KOPT-K1 (cell line): ENCODE data around the gene IL4.
"Not testable (repeated sequence)": the region's sequence is repeated elsewhere in the genome, so short reads cannot be mapped to it uniquely, and the experiment has no call there.

Experiments used
- H3K27ac ChIP-seq: fragments of 200-600 bp; sonication (generic); 2 replicates; pipeline ENCODE4 v1.5.1; 2016; ENCODE audit warnings: antibody characterized with exemption, mild to moderate bottlenecking, low read depth, low read length; ENCODE audit not compliant: poor library complexity, severe bottlenecking
- H3K36me3 ChIP-seq: fragments of 200-600 bp; sonication (generic); 2 replicates; pipeline ENCODE4 v1.5.1; 2017; ENCODE audit warnings: antibody characterized with exemption, mild to moderate bottlenecking, low read length, moderate library complexity; ENCODE audit not compliant: insufficient read depth
- H3K9me3 ChIP-seq: fragments of 200-600 bp; sonication (generic); 2 replicates; pipeline ENCODE4 v1.5.1; 2017; ENCODE audit warnings: antibody characterized with exemption, low read length, mild to moderate bottlenecking; ENCODE audit not compliant: insufficient read depth, poor library complexity, severe bottlenecking

IL4 gene

DNA sequence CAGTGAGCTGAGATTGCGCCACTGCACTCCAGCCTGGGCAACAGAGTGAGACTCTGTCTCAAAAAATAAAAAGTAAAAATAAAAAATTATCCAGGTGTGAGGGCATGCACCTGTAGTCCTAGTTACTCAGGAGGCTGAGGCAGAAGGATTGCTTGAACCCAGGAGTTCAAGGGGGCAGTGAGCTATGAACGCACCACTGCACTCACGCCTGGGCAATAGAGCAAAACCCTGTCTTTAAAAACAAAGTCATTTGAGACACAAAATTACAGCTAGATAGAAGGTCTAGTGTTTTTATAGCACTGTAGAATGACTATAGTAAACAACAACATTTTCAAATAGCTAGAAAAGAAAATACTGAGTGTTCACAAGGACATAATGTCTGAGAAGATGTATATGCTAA is 16.4 kb downstream of the IL4 start:
- peak overlapping the region; percentile 93 for H3K27ac ChIP-seq
- H3K36me3 ChIP-seq = peaks cover 2% of the 10 kb centered on the region; the same call in 1 of the 2 replicates
- no peaks in the 10 kb centered on the region for H3K9me3 ChIP-seq

DNA sequence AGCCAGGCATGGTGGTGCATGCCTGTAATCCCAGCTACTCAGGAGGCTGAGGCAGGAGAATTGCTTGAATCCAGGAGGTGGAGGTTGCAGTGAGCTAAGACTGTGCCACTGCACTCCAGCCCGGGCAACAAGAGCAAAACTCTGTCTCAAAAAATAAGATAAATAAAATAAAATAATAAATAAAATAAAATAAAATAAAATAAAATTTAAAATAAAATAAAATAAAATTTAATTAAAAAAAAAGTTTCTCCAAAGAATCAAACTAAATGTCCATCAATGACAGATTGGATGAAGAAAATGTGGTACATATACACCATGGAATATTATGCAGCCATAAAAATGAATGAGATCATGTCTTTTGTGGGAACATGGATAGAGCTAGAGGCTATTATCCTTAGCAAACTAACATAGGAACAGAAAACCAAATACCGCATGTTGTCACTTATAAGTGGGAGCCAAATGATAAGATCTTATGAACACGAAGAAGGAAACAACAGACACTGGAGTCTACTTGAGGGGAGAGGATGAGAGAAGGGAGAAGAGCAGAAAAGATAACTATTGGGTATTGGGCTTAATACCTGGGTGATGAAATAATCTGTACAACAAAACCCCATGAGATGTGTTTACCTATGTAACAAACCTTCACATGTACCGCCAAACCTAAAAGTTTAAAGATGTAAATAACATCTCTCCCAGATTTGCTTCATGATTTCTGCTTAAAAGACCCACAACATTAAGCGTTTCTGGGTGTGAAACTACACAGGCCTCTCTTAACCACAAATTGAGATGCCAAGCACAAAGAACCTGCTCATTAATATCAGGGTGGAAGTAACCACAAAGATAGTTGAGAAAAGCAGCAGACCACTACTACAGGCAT is 18.2 kb downstream of the IL4 start:
- H3K9me3 ChIP-seq = not testable (repeated sequence)
- Histone ChIP-seq H3K36me3 (peaks cover 12% of the 10 kb centered on the region), H3K27ac (peak overlapping the region; percentile 63)

DNA sequence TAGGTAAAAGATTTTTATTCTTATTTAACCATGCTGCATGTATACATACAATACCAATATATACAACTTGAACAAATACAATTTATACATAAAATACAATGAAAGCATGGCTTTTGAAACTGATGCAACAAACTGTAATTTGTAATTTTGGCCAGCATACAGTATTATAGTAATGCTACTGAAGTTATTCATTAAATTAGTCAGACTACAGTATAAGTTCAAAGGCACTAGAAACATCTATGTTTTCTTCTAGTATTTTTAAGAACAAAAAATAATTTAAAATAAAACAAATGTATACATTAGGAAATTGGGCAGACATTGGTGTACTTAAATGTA is 18.8 kb downstream of the IL4 start:
- H3K9me3 ChIP-seq = no peaks in the 10 kb centered on the region
- H3K36me3 ChIP-seq = peaks cover 18% of the 10 kb centered on the region
- H3K27ac ChIP-seq = peak overlapping the region; percentile 63

DNA sequence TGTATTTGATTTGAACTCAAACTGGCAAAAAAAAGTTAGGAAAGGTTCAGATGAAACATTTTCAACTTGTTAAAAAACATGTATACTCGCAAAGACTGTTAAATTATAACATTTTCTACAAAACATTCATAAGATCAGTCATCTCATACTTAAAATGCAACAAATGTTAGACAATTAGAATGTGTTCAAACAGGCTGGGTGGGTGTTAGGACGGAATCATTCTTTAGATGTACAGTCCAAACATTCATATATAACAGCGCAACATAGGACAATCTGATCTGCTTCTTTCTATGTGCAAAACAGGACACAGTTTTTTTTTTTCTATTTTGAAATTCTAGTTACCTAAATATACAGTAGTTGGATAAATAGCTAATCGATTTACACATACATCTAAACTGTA is 22.2 kb downstream of the IL4 start:
- H3K9me3 ChIP-seq = no peaks in the 10 kb centered on the region

DNA sequence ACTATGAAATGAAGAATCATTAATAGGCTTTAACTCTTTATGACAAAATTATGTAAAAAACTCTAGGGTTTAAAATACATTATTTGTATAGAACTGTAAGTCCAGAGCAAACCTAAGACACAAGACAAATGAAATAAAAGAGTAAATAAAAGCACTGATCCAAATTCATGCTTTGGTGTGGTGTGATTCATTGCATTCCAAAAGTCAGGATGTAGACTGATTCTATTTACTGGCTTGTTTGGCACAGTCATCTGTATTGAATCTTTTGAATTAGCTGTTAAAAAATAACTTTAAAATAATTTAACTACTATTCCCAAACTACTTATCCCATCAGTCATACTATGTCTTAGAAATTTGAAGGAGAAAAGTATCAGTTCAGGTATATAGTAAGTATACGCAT is 31.1 kb downstream of the IL4 start:
- no peaks in the 10 kb centered on the region for H3K9me3 ChIP-seq
- H3K27ac ChIP-seq = no peak overlapping the region
- peaks cover 51% of the 10 kb centered on the region for H3K36me3 ChIP-seq

More for the DNA sequence above, 22.2 kb downstream of the IL4 start:
- Histone ChIP-seq H3K36me3 (peaks cover 51% of the 10 kb centered on the region), H3K27ac (no peak overlapping the region)

DNA sequence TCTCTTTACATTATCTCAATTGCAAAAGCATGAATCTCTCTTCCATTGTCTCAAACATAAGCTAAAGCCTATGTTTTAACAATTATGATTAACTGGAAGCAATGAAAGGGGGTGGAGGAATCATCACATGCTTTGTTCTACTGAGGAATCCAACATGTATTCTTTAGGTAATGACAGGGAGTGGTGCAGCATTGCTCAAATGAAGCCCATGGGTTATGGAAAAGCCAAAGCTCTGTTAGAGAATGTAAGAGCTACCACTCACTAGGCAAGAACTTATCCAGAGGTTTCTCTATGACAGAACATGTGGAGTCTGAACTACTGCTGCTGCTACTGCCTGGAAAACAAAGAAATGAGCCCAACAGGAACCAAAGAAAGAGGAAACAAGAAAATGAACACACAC is 34.9 kb downstream of the IL4 start:
- Histone ChIP-seq H3K9me3 (no peaks in the 10 kb centered on the region), H3K27ac (no peak overlapping the region), H3K36me3 (peaks cover 15% of the 10 kb centered on the region; the same call in 1 of the 2 replicates)

DNA sequence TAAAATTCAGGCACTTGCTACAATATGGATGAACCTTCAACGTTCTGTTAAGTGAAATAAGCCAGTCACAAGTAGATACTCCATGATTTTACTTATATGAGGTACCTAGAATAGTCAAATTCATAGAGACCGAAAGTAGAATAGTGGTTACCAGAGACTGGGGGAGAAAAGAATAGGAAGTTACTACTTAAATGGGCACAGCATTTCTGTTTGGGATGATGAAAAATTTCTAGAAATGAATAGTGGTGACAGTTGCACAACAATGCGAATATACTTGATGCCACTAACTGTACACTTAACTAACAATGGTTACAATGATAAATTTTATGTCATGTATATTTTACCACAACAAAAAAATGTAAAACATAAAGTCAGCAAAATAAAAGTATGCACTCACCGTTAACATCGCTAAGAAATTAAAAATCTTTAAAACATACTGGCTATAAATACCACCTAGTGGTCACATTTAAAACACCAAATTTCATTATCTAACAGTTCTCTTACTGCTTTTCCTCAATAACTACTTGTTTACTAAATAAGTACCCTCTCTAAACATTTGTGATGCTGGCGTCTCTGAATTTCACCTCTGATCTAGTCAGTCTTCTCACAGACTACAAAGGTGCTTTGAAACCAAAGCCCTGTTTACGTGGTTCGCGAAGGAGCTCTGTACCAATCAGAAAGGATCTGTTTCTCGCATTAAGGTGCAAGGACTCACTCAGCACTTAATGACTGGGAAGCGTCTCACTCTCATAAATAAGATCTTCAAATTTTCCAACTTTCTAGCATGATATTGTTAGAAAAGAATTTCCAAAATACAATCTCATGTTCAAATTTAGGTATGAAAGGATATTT is 40.9 kb downstream of the IL4 start:
- Histone ChIP-seq H3K9me3 (no peaks in the 10 kb centered on the region), H3K27ac (peak overlapping the region; percentile 24), H3K36me3 (peaks cover 24% of the 10 kb centered on the region)

DNA sequence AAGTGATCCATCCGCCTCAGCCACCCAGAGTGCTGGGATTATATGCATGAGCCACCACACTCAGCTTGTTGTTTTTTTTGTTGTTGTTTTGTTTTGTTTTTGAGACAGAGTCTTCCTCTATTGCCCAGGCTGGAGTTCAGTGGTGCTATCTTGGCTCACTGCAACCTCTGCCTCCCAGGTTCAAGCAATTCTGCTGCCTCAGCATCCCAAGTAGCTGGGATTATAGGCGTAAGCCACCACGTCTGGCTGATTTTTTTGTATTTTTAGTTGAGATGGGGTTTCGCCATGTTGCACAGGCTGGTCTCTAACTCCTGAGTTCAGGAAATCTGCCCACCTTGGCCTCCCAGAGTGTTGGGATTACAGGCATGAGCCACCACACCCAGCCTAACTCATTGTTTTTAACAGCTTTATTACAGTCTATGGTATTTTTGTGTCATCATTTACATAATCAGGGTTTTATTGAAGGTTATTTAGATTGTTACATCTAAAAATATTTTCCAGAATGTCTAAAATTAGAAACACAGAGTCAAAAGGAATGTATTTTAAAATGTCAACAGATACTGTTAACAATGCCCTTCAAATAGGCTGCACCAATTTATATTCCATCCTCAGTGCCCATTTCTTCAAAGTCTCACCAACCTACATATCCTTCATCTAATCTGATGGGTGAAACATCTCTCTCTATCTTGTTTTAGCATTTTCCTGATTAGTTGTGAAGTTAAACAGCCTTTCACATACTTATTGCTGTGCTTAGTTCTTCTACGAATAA is 44.9 kb downstream of the IL4 start:
- Histone ChIP-seq H3K27ac (no peak overlapping the region), H3K9me3 (no peaks in the 10 kb centered on the region), H3K36me3 (peaks cover 50% of the 10 kb centered on the region)

DNA sequence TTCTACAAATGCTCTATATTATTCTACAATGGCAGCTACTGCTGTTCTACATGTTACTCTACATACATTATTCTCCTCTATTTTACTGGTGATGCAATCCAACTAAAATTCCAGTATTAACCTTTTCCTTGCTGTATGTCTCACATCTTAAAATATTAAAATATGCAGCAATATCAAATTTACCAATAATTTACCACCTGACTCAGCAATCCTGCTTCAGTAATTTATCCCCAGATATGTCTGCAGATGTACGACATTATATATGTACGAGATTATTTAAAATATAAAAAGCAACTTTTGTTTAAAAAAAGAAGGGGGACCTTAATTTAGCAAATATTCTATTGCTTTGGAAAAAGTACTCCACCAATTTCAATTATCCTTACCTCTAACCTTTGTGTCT is 52.0 kb downstream of the IL4 start:
- no peak overlapping the region for H3K27ac ChIP-seq

DNA sequence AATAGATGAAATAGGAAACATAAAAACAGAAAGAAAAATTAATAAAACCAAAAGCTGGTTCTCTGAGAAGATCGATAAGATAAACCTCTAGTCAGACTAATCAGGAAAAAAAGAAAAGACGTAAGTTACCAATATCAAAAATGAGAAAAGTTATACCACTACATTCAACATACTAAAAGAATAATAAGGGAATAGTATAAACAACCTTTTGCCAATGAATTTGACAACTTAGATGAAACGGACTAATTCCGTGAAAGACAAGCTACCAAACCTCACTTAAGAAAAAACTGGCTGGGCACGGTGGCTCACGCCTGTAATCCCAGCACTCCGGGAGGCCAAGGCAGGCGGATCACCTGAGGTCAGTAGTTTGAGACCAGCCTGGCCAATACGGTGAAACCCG is 56.1 kb downstream of the IL4 start:
- H3K27ac ChIP-seq = no peak overlapping the region
- H3K36me3 ChIP-seq = peaks cover 41% of the 10 kb centered on the region
- no peaks in the 10 kb centered on the region for H3K9me3 ChIP-seq

More for the DNA sequence above, 52.0 kb downstream of the IL4 start:
- peaks cover 40% of the 10 kb centered on the region for H3K36me3 ChIP-seq
- H3K9me3 ChIP-seq = no peaks in the 10 kb centered on the region
